ENCODE results near the gene ALDOB. TPM values are rescaled to one million over a fixed set of nuclear protein-coding genes. Genes with fewer than 3 reads are reported as not detected.

Gene ALDOB
- total RNA-seq, 1 experiment from 2014 or later = not detected

- DNase-seq (ENCODE audit: low read depth) = no peak
Observed at GRCh38 chr9:101427957-101428655, 7.5 kb downstream of the ALDOB start.

- no peak for DNase-seq (ENCODE audit: low read depth)
Observed at GRCh38 chr9:101427358-101427757, 8.2 kb downstream of the ALDOB start.

DNA sequence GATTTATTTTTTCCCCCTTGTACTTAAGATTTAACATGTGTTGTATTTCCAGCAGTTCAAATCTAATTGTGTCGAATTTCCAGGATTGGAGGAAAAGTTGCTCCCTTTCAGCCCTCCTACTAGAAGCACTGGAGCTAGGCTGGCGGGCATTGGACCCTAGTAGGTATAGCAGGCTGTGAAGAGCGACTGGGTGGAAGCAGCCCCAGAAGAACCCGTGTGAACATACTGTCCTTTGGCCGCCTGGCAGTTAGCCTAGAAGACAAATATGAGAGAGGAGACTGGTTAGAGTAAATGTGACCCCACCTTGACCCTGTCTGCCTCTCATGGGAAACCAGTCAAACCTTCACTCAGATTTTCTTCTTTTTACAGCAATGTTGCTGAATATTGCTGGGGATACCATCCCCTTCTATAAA, 13.9 kb downstream of the ALDOB start:
- no peak for DNase-seq (ENCODE audit: low read depth)

DNA sequence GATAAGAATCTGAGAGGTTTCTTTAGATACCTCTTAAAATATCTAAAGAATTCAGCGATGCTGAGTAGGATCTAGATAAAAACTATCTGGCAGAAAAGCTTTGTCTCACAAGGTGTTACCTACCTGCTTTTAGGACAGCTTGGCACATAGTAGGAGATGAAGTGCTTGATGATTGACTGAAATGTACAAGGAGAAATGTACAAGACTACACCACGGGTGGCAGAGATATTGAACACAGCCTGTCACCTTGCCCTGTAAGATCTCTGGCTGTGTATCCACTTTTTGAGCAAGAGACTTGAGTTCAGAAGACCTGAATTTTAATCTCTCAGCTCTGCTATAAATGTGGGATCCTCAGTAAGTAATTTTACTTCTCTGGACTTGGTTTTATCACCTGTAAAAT, 15.7 kb downstream of the ALDOB start:
- DNase-seq (ENCODE audit: low read depth) = no peak

- no peak for DNase-seq (ENCODE audit: low read depth)
Observed at GRCh38 chr9:101418518-101419430, 16.8 kb downstream of the ALDOB start.

DNA sequence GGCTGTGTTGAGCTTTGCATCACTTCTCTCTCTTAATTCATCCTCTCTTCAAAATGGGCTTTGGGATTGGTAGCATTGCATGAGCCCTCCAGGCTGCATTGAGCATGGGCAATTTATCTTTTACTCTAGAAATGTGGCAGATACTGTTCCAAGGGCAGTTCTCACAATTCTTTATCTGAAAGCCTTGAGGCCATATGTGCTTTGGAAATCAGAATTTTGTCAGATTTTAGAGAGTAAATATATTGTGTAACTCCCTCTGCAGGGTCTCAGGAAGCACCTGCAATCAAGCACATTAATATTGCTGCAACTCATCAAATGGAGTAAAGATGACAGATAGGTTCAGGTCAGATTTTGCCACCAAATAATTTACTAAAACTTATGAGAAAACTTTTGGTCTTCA, 17.6 kb downstream of the ALDOB start:
- no peak for DNase-seq (ENCODE audit: low read depth)

GRCh38 chr9:101417389-101417788, 18.2 kb downstream of the ALDOB start:
- DNase-seq (ENCODE audit: low read depth) = no peak

DNA sequence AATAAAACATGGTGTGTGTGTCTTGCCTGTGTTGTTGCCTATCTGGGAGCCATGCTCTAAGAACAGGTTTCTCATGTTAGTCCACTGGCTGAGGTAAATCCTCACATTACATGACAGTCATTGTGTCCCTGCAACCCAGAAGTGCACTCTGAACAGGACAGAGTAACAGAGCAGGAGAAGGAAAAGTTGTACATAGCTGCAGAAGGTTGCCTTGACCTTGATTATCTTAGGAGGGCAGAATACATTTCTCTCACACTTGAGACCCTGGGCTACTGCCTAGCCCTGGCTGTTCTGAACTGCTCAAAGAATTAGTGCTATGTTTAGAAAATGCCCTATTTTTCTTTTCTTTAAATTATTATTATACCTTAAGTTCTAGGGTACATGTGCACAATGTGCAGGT, 20.0 kb downstream of the ALDOB start:
- no peak for DNase-seq (ENCODE audit: low read depth)

DNA sequence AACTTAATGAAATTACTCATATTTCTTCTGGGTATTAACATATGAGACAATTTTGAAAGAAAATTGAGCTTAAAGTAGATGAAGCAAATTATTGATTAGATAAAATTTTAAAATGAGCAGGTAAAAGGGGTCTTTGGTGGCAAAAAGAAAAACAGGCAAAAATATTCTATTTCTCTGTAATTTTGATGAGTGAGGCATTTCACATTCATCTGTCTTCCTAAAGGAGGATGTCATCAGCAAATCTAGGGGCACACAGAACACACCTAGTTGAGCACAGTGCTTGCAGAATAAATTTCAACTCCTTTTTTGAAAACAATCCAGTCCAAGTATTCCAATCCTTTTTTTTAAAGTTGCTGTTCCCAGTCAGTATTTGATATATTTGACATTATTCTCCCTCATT, 20.7 kb downstream of the ALDOB start:
- no peak for DNase-seq (ENCODE audit: low read depth)

DNA sequence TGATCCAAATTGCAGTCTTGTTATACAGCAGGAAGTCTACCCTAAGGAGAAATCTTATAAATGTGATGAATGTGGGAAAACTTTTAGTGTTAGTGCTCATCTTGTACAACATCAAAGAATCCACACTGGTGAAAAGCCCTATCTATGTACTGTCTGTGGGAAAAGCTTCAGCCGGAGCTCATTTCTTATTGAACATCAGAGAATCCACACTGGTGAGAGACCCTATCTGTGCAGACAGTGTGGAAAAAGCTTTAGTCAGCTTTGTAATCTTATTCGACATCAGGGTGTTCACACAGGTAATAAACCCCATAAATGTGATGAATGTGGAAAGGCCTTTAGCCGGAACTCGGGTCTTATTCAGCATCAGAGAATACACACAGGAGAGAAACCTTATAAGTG, 26.5 kb downstream of the ALDOB start:
- no peak for DNase-seq (ENCODE audit: low read depth)

- DNase-seq (ENCODE audit: low read depth) = no peak
Observed at GRCh38 chr9:101408374-101409078, 27.0 kb downstream of the ALDOB start.

DNA sequence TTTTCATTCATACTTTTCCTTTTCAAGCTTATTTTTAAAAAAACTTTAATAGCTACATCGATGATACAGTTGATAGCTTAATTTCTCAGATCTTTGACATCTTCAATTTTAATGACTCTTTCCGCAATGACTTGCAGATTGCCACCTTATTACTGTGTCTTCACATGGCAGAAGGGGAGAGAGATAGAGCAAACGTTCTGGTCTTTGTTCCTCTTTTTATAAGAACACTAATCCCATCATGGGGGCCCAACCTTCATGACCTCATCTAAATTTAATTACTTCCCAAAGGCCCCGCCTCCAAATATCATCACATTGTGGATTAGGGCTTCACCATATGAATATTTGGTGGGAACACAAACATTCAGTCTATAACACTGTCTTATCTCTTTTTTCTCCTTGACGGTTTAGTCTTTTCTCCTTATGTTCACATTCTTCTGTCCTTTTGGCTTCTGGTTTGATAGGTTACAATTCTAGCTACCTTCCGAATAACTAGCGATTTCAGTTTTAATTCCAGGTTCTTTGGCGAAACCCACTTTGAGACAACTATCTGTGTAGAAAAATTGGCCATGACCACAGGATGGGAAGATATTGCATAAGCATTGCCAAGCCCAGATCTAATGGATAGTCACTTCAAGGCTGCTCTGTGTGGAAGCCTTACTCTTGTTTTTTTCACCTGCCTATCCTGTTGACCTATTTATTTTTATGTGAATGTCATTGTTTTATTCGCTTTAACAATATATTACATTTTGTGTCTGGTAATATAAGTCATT, 31.9 kb downstream of the ALDOB start:
- DNase-seq (ENCODE audit: low read depth) = no peak

DNA sequence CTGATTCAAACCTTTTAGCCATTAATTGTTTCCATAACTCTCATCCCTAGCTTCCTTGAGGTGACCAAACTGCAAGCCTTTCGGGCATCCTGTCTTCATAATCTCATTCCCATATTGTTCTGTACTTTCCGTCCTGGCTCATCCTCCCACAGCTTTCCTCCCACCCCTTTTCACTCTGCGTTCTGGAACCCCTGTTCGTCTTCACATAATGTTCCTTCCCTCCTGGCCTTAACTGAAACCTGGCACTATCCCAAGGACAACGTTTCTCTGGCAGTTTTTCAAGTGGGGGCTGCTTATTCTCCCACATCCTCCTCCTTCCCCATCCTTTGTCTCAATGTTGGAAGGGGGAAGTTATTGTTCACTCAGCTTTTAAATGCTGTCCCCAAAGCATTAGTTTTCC, 35.5 kb downstream of the ALDOB start:
- DNase-seq (ENCODE audit: low read depth) = no peak

DNA sequence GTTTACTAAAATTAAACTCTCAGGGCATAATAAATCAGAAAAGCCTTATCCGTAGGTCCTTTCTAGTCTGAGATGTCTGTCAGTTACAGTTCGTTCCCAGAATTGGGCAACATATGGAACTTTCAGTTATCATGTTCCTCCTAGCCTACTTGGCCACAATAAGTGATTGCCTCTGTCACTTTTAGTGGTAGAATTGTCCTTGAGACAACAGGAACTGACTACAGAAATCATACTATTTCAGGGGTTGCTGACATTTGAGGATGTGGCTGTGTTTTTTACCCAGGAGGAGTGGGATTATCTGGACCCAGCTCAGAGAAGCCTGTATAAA, 36.0 kb downstream of the ALDOB start:
- no peak for DNase-seq (ENCODE audit: low read depth)

- DNase-seq (ENCODE audit: low read depth) = peak; percentile 2
Observed at GRCh38 chr9:101398930-101399642, 36.5 kb downstream of the ALDOB start.

- DNase-seq (ENCODE audit: low read depth) = peak; percentile 99
Observed at GRCh38 chr9:101398068-101398929, 37.3 kb downstream of the ALDOB start, which contains the start of the genes MRPL50 and ZNF189. Gene MRPL50 (minus strand): TSS chr9:101398618. CDS start chr9:101398592, 26 bp downstream. Gene ZNF189 (plus strand): TSS chr9:101398851. CDS start chr9:101399157, 306 bp downstream.

DNA sequence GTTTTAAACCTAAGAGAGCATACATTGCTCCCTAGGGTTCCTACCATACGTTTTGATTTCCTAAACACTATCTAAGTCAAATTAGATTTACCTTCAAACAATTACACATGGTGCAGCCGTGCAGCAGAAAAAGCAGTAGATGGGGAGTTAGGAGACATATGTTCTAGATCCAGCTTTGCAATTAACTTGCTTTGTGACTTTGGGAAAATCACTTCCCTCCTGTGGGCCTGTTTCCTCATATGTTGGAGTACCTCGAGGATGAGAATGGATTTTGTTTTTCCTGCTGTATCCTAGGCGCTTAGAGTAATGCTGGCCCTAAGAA, 37.9 kb downstream of the ALDOB start:
- no peak for DNase-seq (ENCODE audit: low read depth)

GRCh38 chr9:101394687-101395086, 40.9 kb downstream of the ALDOB start:
- DNase-seq (ENCODE audit: low read depth) = no peak

DNA sequence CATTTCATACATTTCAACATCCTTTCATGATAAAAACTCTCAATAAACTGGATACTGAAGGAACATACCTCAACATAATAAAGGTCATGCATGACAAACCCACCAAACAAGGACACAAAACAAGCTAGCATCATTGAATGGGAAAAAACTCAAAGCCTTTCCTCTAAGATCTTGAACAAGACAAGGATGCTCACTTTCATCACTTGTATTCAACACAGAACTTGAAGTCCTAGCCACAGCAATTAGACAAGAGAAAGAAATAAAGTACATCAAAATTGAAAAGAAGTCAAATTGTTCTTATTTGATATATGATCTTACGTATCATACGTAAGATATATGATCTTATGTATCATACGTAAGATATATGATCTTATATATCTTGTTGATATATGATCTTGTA, 42.4 kb downstream of the ALDOB start:
- no peak for DNase-seq (ENCODE audit: low read depth)

DNA sequence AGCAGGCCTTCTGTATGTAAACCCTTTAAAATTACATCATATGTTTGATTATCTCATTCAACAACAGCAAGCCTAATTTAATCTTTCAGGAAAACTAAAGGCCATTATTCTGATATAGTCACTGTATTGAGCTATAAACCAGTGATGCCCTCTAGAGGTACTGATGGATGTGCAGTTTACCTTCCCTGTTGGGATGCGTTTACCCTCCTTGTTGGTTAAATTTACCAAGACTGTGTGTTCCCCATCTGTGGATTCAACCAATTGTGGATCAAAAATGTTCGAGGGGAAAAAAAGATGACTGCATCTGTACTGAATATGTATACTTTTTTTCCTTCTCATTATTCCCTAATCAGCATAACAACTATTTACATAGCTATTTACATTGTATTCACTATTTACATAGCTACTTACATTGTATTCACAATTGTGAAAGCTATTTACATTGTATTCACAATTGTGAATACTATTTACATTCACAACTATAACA, 47.0 kb downstream of the ALDOB start:
- DNase-seq (ENCODE audit: low read depth) = no peak

Measured in HT1080 (cell line).